NCI-H2107 treated with DMSO at 0.1 percent for 48 hours (cell line): ENCODE data around the gene LRRC46.

Source experiments
- DNase-seq: peaks from one replicate; lab custom pipeline; 2025; ENCODE audit not compliant: unreplicated experiment; lab: John Stamatoyannopoulos, UW

The LRRC46 gene

DNA sequence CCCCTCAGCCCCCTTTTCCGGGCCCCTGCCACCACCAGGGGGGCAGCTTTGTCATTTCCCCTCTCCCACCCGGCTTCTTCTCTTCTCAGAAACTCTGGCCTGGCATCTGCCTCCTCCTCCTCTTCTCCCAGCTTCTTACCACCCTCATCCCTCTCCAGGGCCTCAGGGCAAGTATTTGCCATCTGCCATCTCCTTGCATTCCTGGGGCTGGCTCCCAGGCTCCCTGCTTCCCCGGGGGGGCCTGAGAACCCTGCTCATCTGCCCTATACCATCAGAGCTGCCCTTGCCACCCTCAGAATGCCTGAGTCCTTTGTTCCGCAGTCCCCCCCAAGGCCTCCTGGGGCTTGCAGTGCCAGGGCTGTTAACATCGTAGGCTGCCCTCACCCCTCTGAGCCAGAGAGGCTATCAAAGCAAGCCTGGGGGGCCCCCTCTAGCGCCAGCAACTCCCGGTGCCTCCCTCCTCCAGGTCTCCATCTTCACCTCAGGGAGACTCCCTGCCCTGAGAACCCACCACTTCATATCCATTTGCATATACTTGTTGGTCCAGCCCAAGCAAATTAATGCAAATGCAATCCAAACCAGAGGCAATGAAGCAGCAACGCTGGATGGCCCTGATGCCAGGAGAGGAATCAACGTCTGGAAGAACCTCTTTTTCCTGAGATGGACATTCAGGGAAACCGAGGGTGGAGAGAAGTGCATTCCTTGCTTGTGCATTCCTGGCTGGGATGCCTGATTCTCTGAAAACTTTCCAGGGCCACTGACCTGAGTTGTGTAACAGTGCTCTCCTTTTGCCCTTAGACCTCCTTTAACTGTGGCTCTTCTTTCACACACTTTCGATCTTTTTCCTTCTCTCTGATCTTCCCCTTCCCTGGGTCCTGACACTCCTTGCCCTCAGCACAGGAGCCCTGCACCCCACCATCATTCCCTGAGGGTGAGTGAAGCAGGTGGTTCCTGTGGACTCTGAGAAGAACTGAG, 43.8 kb downstream of the LRRC46 start:
- no peak for DNase-seq

DNA sequence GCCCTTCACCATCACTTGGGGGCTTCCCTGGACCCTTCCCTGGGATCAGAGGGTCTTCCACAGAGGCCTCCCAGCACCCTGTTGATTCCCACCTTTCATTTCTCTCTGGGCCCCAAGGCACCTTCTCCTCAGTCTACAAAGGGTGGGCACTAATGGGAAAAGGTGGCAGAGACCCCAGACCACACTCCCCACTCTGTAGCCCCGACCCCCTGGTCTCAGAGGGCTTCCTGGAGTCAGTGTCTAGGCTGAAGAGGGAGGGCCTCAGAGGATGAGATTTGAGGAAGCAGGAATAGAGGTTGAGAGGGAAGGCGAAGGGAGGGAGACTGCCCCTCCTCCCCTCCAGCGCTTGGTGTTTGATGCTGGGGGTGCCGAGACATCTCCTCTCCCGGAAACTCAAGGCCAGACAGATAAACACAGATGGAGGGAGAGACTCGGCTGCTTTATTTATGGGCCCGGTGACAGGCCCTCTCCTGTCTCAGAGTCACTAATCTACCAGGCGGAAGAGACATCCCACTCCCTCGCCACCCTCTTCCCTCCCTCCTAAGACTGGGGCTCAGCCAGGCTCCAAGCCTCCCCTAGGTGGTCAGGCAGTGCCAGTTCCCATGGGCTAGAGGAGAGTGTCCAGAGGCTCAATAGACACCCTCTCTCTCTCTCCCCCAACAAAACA, 46.0 kb downstream of the LRRC46 start:
- DNase-seq = no peak

DNA sequence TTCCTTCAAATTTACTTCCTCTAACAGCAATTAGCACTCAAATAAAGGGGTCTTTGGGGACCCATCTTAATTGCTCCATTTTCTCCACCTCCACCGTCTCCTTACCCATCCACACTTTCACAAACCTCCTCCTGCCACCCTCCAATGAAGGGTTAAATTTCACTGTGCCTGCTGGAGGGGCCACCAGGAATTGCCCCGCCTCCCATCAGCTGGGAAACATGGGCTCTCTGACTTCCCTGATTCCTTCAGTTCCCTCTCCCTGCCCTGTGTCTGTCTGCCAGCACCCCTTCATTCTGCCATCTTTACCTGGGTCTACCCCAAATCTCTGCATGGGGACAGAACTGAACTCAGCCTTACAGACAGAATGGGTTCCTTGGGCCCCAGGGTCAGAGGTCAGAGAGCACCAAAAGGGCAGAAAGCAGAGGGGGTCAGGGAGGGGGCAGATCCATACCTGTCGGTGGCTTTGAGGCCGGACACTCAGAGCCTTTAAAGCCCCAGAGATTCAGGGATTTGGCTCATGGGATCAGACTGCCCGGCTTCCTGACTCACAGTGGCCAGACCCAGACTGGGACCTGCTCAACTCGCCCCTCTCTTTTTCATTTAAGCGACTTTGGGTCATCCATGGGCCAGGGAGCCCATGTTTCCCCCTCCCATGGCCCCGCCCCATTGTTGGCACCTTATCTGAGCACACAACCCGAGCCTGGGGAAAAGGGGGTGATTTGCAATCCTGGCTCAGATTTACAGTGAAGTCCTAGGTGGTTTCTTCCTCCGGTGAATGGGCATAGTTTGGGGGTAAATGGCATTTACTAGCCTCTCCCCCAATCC, 46.9 kb downstream of the LRRC46 start:
- DNase-seq = no peak

- no peak for DNase-seq
These were observed 47.6 kb downstream of the LRRC46 start for GRCh38 chr17:47879028-47879585.

GRCh38 chr17:47879776-47880454, 48.4 kb downstream of the LRRC46 start:
- DNase-seq = no peak

DNA sequence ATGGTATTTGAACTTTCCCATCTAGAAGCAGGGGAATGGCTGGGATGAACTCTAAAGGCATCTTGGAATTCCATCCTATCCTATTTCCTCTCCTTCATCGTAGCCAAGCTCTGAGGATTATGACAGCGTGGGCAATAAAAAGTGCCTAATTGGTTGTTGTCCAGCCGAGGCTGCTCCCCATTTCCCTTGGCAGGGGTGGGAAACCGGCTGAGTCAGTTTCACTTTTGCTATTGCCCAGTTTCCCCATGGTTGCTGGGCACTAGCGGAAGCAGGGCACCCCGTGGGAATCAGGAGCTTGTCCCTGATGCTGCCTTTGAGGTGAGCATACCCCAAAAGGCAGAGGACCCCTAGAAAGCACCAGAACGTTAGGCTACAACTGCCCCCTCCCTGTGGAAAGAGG, 50.8 kb downstream of the LRRC46 start:
- no peak for DNase-seq

DNA sequence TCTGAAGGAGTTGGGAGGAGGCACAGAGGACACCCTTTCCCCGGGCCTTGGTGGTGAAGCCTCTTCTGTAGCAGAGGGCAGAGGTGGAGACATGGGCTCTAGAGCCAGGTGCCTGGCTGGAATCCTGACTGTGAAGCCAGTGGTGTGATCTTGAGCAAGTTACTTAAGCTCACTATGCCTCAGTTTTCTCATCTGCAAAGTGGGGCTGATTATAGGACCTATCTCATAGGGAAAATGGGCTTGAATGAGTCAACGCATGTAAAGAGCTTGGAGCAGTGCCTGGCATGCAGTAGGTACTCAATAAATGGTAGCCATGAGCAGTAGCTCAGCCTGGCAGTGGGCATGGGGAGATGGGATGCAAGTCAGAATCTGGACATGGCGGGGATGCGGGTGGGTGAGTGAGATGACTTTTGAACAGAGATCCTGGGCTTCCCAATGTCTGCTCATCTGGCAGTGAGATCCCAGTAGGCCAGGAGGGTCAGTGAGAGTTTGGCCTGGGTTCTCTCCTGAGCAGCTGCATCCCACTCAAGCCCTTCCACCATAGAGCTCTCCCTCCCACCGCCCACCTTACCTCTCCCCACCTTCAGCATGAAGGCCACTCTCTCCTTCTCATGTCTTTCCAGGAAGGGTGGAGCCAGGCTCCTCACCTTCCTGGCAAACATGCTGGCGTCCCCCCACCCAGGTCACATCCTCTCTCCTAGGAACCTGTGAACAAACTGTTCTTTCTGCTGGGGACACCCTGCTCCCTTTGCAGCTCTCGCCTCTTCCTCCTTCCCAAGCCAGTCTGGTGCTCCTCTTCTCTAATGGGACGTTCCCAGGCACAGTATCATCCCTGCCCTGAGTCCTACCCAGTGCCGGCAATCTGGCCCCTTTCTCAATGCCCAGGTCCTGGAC, 51.5 kb downstream of the LRRC46 start:
- no peak for DNase-seq

- no peak for DNase-seq
These were observed 52.3 kb downstream of the LRRC46 start for GRCh38 chr17:47883589-47884426.

DNA sequence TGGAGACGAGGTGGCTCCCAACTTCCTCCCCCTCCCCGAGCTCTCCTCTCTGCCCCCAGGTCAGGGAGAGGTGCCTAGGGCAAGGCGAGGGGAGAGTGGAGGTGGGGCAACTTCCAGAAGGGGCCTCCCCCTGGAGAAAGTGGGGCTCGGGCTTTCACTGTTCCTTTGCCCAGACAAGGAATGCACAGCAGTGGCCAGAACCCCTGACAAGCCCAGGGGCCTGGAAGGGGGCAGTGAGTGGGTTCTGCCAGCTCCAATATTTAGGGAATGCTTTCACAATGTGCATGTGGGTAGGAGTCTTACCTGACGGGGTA, 52.9 kb downstream of the LRRC46 start:
- DNase-seq = no peak

- no peak for DNase-seq
These were observed 53.6 kb downstream of the LRRC46 start for GRCh38 chr17:47884905-47885730.
